Cerebellar nuclear complex (tissue), 1 donor: Measurements from ENCODE around the gene ING3.

ENCODE experiments used
- DNase-seq, 2 experiments: peaks; one replicate each; lab custom pipeline; 2025; lab: John Stamatoyannopoulos, UW

The ING3 gene, protein sequence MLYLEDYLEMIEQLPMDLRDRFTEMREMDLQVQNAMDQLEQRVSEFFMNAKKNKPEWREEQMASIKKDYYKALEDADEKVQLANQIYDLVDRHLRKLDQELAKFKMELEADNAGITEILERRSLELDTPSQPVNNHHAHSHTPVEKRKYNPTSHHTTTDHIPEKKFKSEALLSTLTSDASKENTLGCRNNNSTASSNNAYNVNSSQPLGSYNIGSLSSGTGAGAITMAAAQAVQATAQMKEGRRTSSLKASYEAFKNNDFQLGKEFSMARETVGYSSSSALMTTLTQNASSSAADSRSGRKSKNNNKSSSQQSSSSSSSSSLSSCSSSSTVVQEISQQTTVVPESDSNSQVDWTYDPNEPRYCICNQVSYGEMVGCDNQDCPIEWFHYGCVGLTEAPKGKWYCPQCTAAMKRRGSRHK

DNA sequence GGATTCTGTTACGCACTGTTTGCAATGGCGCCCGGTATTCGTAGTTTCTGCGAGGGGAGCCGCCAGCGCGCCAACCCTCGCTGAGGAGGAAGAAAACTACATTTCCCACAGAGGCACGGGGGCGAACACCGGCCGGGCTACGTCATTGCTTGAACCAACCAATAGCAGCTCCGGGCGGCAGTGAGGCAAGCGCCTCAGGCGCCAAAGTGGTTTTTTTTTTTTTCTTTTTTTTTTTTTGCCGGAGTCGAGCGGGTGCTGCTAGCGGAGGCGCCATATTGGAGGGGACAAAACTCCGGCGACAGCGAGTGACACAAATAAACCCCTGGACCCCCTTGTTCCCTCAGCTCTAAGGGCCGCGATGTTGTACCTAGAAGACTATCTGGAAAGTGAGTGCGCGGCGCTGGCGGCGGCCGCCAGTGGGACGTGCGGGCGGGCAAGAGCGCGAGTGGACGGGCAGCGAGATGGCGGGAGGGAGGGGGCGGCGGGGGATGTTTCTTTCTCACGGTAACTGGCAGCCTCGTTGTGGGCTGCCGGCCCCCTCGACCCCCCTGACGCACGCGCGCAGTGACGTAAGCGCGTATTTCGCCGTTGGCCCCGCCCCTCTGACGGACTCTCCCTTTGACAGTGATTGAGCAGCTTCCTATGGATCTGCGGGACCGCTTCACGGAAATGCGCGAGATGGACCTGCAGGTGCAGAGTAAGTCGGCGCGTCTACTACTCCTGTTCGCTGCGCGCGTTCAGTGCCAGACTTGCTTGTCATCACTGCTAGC, at the start of gene ING3:
TSS of gene ING3 (plus strand) at position 239 of the 770 bp plus-strand sequence. CDS start at position 359, 120 bp downstream.
- DNase-seq, result peak; percentile 80 to 97

DNA sequence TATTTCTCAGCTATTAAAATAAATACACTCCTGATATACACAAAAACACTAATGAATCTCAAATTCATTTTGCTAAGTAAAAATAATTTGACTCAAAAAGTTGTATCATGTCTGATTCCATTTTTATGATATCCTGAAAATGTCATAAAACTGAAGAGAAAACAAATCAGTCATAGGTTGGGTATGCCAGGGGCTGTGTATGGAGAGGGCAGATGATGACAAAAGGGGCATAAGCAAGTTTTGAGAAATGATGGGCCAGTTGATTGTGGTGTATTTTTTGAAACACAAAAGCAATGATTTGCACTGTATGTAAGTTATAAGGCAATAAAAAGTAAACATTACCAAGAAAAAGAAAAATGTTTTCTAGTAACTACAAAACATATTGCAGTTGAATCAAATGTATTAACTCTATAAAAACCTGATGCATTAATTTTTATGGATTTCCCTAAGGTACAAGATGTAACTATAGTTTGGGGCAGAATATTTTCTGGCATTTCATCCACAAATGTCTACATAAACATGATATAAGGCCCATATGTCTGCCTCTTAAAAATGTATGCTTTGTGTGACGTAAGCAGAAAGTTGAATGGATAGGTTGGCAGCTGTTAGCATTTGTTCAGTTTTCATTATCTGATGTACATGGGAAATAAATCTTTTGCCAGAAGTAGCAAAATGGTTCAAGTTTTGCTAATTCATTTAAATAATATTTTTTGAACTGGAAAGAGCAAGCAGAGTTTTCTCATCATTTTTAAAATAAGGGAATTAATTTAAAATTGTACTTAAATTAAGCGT, 35.1 kb upstream of the ING3 start:
- DNase-seq, result no peak

DNA sequence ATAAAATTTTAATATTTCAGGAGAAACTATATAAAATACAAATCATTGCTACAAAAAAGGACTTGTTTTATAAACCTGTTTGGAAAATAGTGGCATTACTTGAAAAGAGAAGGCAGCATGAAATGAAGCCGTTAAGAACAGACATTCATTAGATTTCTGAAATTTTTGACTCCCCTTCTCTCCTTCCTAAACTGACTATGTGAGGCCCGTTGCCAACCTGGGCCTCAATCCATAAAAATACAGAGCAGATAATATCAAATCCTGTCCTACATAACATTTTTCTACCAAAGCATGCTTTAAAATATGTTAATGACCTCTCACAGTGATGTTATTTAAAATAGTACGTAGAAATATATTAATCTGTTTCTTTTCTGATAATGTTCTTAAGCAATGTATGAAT, 34.5 kb upstream of the ING3 start:
- DNase-seq, result no peak

DNA sequence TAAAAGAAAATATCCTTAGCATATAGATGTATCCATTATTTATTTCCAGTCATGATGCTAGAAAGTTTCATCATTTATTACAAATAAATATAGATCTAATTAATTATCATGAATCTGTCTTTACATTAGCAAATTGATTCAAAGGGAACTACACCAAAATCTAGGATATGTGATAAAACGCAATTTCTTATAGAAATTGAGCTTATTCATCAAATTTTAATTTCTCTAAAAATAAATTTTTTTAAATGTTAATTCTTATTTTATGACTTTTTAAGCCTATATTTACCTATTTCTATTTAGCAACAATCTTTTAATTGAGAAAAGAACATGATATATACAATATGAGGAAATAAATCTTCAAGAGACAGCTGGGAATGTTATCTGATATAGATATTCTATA, 34.0 kb upstream of the ING3 start:
- DNase-seq, result no peak

DNA sequence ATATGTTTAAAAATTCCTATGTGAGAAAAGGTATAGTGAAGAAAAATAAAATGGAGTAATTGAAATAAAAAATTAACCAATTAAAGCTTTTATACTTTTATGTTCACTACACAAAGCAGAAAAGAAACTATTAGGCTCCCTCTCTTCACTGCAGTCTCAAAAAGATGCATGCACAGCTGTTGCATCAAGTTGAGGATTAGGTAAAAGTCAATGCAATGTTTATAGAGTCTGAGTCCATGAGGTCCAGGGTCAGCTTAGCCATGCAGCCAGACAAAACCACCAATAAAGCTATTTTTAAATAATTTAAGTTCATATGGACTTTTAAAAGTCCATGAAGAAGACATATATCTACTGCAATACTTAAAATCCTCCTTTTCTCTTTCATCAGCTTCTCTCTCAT, 31.1 kb upstream of the ING3 start:
- no peak for DNase-seq

DNA sequence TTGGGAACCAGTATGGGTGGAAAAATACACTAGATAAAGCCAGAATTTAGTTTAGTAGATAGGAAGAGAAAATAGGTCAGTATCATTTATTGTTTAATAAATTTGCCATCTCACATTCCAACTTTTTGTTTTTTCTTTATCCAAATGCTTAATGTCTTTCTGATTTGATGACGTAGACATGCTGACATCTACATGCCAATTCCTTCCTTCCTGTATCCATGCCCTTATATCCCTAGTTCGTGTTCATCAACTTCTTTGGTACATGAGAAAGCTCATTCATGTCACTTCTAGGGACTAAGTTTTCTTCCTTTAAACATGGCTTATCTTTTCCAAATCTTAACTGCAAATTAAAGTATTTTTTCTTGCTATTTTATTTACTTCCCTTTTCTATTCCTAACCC, 30.5 kb upstream of the ING3 start:
- no peak for DNase-seq

DNA sequence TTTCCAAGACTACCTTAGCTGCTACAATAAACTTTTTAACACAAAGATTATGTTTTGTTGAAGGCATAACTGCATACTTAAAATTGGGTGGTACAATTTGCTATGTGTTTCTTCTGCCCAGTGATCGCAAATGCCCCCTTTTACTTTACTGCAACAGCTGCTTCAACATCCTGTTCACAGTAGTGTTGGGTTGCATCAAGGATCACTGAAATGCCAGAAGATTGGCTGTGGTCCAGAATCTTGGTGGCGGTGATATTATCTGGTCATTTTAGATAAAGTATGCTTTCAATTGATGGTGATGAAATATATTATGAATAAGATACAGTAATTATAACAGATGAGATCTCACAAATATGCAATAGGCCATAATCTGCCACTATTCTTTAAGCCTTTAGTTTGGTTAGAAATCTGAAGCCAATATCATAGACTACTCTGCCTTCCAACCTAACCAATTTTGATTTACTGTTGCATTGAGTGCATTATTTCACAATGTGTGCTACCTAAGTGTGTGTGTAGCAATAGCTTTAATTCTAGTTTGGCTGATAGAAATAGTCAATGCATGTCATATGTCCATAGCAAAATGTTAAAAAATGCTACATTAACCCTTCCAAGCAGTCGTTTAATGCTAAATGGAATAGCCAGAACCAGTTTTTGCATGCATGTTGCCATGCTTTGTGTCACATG, 29.8 kb upstream of the ING3 start:
- DNase-seq, result no peak

DNA sequence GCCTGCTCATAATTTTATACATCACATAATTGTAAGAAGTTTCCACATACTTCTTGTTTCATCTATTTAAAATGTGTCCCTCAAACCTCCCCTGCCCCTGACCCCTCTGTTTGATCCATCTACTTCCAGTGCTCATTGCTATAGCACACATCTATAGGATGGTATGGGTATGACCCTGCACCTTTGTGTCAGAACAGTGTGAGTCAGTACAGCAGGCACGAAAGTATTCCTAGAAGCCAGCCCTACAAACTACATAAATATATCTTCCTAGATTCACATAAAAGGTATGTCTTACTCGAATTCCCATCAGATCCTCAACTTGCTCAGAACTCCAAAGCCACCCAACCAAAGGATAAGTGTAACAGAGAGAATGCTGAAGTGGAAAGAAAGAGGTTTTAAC, 25.7 kb upstream of the ING3 start:
- DNase-seq, result no peak

DNA sequence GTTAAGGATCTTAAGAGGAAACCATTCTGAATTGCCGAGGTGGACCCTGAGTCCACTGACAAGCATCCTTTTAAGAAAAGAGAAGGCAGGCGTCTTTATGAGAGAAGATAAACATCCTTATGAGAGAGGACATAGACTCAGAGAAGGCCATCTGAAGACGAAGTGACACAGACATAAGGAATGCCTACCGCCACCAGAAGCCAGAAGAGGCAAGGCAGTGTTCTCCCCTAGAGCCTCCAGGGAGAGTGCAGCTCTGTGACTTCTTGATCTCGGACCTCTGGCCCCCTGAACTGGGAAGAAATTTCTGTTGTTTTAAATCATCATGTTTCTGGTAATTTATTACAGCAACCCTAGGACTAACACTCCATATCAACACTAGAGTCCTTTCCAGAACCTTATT, 25.2 kb upstream of the ING3 start:
- no peak for DNase-seq

DNA sequence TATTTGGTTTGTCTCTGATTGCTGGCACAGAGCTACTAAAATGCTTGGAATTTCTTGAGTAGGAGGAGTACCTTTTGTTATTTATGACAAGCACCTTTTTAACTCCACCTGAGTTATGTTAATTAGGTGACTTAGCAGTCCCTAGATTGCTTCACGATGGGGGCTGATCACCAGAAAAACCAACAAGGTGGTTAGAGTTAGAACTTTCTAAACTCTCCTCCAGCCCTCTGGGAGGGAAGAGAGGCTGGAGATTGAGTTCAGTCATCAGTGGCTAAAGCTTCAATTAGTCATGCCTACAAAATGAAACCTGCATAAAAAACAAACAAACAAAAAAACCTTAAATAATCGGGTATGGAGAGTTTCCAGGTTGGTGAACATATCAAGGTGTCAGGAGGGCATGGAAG, 23.6 kb upstream of the ING3 start:
- no peak for DNase-seq

DNA sequence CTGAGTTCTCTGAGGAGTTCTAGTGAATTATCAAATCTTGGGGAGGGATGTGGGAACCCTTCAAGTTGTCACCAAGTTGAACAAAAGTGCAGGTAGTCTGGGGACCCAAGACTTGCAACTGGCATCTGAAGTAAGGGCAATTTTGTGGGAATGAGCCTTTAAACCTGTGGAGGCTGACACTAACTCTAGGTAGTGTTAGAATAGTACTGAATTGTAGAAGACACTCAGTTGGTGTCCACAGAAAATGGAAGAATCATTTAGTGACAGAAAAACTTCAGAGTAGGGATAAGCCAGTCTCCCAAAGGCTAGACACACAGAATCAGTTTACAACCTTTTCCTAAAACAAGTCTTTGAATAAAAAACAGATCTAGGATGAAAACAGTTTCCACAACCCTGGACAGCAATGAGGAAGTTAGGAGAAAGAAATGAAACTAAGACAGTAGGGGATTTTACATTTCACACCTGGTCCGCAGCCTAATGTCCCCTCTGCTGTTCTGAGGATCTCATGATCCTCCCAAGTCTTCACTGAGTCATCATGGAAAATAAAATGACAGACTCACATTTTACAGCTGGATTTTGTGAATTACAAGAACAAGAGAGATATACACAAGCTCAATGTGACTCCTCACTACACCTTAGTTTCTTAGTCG, 23.0 kb upstream of the ING3 start:
- no peak for DNase-seq

DNA sequence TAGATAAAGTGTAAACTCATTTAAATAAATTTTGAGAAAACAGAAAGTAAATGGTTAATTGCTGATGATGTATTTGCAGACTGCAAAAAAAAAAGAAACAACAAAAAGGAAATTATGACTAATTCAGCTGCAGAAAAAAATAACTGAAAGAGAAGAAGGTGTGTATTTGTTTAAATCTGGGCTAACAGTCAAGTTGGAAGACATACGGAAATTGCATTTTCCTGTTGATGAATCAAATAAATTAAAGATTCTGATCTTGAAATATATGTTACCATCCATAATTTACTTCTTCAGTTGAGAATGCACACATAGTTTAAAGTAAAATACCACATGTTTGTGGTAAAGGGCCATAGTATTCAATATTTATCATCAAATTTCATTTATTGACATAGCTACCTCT, 19.3 kb upstream of the ING3 start:
- no peak for DNase-seq

DNA sequence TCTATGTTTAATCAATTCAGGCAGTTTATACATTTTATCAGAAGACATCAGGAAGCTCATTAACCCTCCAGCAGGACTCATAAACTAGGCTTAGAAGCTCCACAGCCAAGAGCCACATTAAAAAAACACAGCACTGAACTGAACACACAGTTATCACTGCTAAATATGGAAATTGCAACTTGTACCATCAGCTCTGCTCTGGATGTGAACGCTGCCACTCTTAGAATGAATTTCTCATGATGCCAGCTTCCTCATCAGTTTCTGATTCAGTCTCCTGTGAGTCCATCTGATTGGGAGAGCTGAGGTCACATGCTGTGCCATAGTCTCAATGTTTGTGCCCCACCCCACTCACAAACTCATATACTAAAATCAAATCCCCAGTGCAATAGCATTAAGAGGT, 17.1 kb upstream of the ING3 start:
- DNase-seq, result no peak

DNA sequence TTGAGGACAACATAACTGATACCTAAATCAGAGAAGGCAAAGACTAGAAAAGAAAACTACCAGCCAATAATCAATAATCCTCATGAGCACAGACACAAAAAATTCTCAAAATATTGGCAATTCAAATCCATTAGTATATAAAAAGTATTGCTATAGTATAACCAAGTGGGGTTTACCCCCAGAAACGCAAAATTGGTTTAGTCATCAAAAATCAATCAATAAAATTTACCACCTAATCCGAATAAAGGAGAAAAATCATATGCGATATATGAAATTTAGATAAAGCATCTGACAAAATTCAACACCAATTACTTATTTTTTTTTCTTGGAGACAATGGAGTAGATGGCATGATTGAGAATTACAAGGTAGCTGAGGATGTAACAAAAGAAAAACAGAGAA, 11.2 kb upstream of the ING3 start:
- DNase-seq, result no peak

DNA sequence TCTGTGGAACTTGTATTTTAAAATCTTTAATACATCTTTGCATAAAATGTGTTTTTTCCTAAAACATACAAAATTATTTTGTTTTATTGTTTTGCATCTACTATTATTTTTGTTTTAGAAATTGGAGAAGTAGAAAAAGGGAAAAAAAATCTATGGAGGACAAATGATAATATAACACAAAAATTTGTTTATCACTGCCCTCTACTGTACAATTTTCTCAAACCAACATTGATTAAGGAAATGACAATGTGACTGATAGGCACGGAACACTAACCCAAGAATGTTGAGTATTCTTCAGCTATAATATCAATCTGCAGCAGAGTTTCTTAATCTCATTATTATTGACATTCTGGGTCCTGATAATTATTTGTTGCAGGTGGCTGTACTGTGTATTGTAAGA, 9.5 kb upstream of the ING3 start:
- no peak for DNase-seq

DNA sequence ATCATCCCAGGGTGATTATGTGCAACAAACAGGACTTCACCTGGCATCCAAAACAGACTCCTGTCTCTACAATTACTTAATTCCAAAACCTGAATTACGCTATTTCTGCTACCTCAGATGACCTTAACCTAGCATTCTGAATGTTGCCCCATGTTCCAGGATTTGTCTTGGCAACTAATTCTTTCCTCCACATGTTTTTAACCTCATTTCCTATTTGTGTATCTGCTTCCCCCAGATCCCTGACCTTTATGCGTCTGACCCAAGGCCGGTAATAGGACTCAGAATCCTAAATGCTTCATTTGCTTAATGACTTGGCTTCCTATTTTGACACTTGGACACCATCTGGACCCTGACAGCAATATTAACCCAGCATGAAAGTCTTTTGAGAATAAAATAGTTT, 8.7 kb upstream of the ING3 start:
- DNase-seq, result no peak

DNA sequence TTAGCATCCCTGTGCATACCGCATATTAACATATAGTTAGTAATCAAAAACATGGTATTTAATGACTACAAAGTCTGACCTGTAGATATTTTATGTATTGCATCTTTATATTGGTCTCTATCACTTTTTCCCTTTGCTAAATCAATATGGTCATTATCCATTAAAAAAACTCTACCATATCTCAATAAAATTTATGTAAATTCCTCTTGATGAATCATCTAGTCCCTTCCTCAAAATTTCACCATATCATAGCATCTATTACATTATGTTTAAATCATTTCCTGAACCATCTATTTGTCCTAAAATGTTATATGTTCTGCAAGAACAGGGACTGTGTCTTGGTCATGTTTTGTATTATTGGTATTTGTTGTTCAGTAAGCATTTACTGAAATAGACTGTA, 7.7 kb upstream of the ING3 start:
- DNase-seq, result no peak

DNA sequence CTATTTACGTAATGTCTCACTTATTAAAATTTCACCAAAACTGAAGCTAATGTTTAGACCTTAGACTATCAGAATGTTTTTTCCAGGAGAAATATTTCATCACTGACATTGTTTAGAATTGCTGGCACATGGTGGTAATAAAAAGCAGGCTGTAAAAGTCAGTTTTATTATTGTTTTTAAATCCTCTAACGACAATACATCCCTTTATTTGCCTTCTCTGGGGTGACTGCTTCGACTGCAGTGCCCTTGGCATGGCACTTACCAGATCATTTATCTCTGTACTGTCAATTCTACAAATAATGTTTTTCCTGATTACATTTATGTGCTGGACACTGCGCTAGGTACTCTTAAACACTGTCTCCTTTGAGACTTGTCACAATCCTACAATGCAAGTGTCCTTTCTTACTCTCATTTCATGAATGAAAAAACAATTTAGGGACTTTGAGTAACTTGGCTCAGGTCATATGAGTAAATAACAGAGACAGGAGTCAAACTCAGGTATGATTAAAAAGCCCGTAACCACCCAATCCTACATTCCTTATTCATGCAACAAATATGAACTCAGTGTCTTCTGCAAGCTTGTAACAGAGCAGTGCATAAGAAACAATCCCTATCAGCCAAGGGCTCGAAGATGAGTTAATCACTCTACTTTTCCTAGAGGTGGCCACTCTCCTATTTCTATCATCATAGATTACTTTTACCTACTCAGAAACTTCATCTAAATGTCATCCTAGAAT, 5.6 kb upstream of the ING3 start:
- no peak for DNase-seq

DNA sequence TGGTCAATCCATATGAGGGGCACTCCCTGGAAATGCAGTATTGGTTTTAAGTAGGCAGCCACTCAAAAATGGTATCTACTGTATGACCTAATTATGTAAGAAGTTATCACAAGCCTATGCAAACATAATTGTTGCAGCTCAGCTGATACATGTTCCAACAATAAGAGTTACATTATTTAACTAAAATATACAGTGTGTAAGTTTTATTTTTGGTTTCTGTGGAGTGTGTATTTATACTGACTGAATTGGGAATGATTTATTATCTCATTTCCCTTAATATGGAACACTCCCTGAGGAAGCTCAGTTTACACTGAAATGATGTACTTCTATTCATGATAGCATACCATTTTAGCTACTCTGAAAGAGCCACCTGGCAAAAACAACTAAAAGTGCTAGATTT, 2.6 kb upstream of the ING3 start:
- no peak for DNase-seq

DNA sequence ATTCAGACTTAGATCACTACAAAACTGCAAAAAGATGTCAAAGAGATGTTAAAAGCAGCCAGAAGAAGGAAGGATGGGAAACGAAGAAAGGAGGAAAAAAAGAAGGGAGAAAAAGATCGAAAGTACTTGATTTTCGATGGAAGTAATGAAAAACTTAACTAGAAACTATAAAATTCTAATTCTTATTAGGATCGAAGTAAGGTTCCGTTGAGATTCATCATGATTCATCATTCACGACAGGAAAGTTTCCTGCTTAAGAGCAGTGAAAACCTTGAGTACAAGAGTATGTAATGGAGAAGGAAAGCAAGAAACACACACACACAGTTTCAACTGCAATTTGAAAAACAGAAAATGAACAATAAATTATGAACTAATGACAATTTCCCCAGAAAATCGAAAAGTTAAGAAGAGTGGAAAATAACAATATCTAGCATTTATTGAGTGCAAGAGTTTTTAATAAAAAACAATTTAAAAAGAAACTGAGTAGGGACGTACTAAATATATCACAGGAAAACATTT, 1.1 kb upstream of the ING3 start:
- DNase-seq, result no peak
